HUES48 (cell line): ENCODE measurements around the gene C2CD4C.
"Not testable (repeated sequence)": the region's sequence is repeated elsewhere in the genome, so short reads cannot be mapped to it uniquely, and the experiment has no call there.

Source experiments
- H3K27ac ChIP-seq: one replicate; pipeline ENCODE4 v1.7.0; 2013; ENCODE audit warnings: low read depth, low read length, inconsistent platforms
- H3K27me3 ChIP-seq: 2 replicates; pipeline ENCODE4 v1.6.1; 2013; ENCODE audit warnings: mild to moderate bottlenecking, low read length; ENCODE audit not compliant: control insufficient read depth, insufficient read depth
- H3K36me3 ChIP-seq: 2 replicates; pipeline ENCODE4 v1.6.1; 2013; ENCODE audit warnings: low read length; ENCODE audit not compliant: control insufficient read depth, insufficient read depth
- H3K4me1 ChIP-seq: 2 replicates; pipeline ENCODE4 v1.6.1; 2013; ENCODE audit warnings: mild to moderate bottlenecking, low read length; ENCODE audit not compliant: control insufficient read depth, insufficient read depth
- H3K4me3 ChIP-seq: 2 replicates; pipeline ENCODE4 v1.5.1; 2013; ENCODE audit warnings: mild to moderate bottlenecking, low read depth, low read length
- H3K9ac ChIP-seq: 2 replicates; pipeline ENCODE4 v1.6.1; 2013; ENCODE audit warnings: mild to moderate bottlenecking, low read depth, low read length, moderate library complexity
- H3K9me3 ChIP-seq: 2 replicates; pipeline ENCODE4 v1.6.1; 2013; ENCODE audit warnings: low read length; ENCODE audit not compliant: control insufficient read depth, insufficient read depth

Gene C2CD4C

GRCh38 chr19:423691-424466, 14.9 kb upstream of the C2CD4C start:
- Histone ChIP-seq H3K27me3 (no peaks in the 10 kb centered on the region), H3K4me1 (no peaks in the 10 kb centered on the region), H3K36me3 (no peaks in the 10 kb centered on the region), H3K27ac (no peak overlapping the region), H3K9me3 (no peaks in the 10 kb centered on the region), H3K9ac (no peak overlapping the region), H3K4me3 (no peak overlapping the region)

GRCh38 chr19:422917-423226, 13.9 kb upstream of the C2CD4C start:
- not testable (repeated sequence) for H3K4me1 ChIP-seq, H3K27me3 ChIP-seq, H3K36me3 ChIP-seq, H3K27ac ChIP-seq, H3K9me3 ChIP-seq, H3K4me3 ChIP-seq, H3K9ac ChIP-seq

GRCh38 chr19:422213-422916, 13.4 kb upstream of the C2CD4C start:
- no peaks in the 10 kb centered on the region for H3K27me3 ChIP-seq
- H3K27ac ChIP-seq = no peak overlapping the region
- no peaks in the 10 kb centered on the region for H3K9me3 ChIP-seq
- H3K36me3 ChIP-seq = no peaks in the 10 kb centered on the region
- no peak overlapping the region for H3K4me3 ChIP-seq
- 0 out of 2 replicates have a peak, but pooled peaks cover 4% of the 10 kb centered on the region for H3K4me1 ChIP-seq
- no peak overlapping the region for H3K9ac ChIP-seq

- Histone ChIP-seq H3K27me3 (no peaks in the 10 kb centered on the region), H3K4me1 (peaks cover 8% of the 10 kb centered on the region; the same call in 1 of the 2 replicates), H3K9ac (no peak overlapping the region)
These were observed 11.0 kb upstream of the C2CD4C start for GRCh38 chr19:419721-420515.

GRCh38 chr19:418761-419671, 10.1 kb upstream of the C2CD4C start:
- no peaks in the 10 kb centered on the region for H3K27me3 ChIP-seq

More at GRCh38 chr19:419721-420515, 11.0 kb upstream of the C2CD4C start:
- Histone ChIP-seq H3K9me3 (no peaks in the 10 kb centered on the region), H3K4me3 (no peak overlapping the region), H3K36me3 (no peaks in the 10 kb centered on the region), H3K27ac (no peak overlapping the region)

GRCh38 chr19:416416-416815, 7.5 kb upstream of the C2CD4C start:
- Histone ChIP-seq H3K4me1 (peaks cover 20% of the 10 kb centered on the region), H3K4me3 (no peak overlapping the region), H3K27ac (no peak overlapping the region), H3K9ac (no peak overlapping the region), H3K9me3 (no peaks in the 10 kb centered on the region), H3K36me3 (no peaks in the 10 kb centered on the region), H3K27me3 (no peaks in the 10 kb centered on the region)

More at GRCh38 chr19:418761-419671, 10.1 kb upstream of the C2CD4C start:
- no peak overlapping the region for H3K4me3 ChIP-seq
- H3K36me3 ChIP-seq = no peaks in the 10 kb centered on the region
- peaks cover 8% of the 10 kb centered on the region; the same call in 1 of the 2 replicates for H3K4me1 ChIP-seq
- no peak overlapping the region for H3K27ac ChIP-seq
- H3K9me3 ChIP-seq = no peaks in the 10 kb centered on the region
- no peak overlapping the region for H3K9ac ChIP-seq

- Histone ChIP-seq H3K36me3 (no peaks in the 10 kb centered on the region), H3K27ac (no peak overlapping the region), H3K4me1 (peaks cover 20% of the 10 kb centered on the region), H3K9ac (no peak overlapping the region), H3K27me3 (0 out of 2 replicates have a peak, but pooled peaks cover under 1% of the 10 kb centered on the region), H3K9me3 (no peaks in the 10 kb centered on the region), H3K4me3 (no peak overlapping the region)
These were observed 6.3 kb upstream of the C2CD4C start for GRCh38 chr19:415292-415691.

- Histone ChIP-seq H3K27ac (no peak overlapping the region), H3K9ac (no peak overlapping the region), H3K4me3 (no peak overlapping the region), H3K36me3 (no peaks in the 10 kb centered on the region), H3K27me3 (peaks cover 10% of the 10 kb centered on the region), H3K4me1 (peaks cover 25% of the 10 kb centered on the region), H3K9me3 (no peaks in the 10 kb centered on the region)
These were observed 4.9 kb upstream of the C2CD4C start for GRCh38 chr19:413756-414420.

- H3K9ac ChIP-seq = no peak overlapping the region
- H3K27ac ChIP-seq = no peak overlapping the region
- no peaks in the 10 kb centered on the region for H3K9me3 ChIP-seq
- H3K27me3 ChIP-seq = peaks cover 10% of the 10 kb centered on the region
- H3K4me3 ChIP-seq = no peak overlapping the region
- peaks cover 21% of the 10 kb centered on the region for H3K4me1 ChIP-seq
- no peaks in the 10 kb centered on the region for H3K36me3 ChIP-seq
These were observed 3.7 kb upstream of the C2CD4C start for GRCh38 chr19:412356-413355.
